ENCODE results near the gene HCFC1R1.

Gene HCFC1R1

DNA sequence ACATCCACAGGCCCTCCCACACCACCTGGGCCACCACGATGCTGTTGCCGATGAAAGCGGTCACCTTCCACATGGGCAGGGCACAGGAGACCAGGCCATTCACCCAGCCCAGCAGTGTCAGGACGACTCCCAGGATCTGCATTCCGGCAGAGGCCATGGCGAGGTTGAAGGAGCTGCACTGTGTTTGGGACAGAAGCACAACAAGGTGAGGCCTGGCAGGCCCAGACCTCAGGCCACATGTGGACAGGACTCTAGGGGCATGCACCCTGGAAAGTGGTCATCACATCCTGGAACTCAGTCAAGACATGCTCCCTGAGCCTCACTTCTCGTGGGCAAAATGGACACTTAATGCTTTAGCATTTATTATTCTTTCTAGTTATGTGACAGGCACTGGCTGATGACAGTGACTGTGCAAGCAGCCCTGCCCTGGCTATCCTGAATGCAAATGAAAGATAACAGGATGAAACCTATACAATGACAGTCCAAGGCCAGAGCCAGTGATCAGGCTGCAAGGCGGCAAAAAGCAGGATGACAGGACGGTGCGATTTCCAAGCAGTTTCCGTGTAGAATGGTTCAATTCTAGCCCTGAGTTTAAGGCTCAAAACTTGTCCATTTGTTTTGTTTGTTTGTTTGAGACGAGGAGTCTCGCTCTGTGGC is 7.7 kb downstream of the HCFC1R1 start:
- Histone ChIP-seq H3K4me3 (ENCODE audit: low read length in 2 of 2) (no peak overlapping the region), H3K9ac (ENCODE audit: low read length in 2 of 2) (no peak overlapping the region), H3K4me1 (ENCODE audit: control insufficient read depth, insufficient read depth, low read length) (peaks cover 11% of the 10 kb centered on the region), H3K36me3 (ENCODE audit: control insufficient read depth in 2 of 2, insufficient read depth in 2 of 2, low read length in 2 of 2) (no peaks in the 10 kb centered on the region), H3K9me3 (ENCODE audit: control insufficient read depth in 2 of 2, low read length in 2 of 2) (no peaks in the 10 kb centered on the region), H3K27ac (ENCODE audit: low read length) (no peak overlapping the region), H3K27me3 (ENCODE audit: control insufficient read depth in 1 of 2, insufficient read depth in 2 of 2, low read length in 2 of 2) (peaks cover 33 to 47% of the 10 kb centered on the region in 2 donors)

DNA sequence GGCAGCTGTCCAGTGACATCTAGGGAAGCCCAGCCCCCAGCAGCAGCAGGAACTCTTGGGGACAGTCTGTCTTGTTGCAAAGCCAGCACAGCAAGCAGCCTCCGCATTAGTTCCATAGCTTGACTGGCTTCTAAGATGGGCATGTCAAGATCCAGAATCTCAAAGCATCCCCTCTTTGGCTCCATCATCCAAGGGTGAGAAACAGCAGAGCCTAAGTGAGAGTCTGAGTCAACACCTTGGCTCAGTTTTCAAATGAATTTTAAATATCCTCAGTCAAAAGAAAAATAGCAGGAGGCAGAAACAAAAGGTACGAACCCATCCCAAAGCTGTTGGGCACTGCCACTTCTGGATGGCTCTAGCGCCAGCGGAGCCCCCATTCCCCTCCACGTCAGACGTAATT is 8.8 kb downstream of the HCFC1R1 start:
- Histone ChIP-seq H3K36me3 (ENCODE audit: control insufficient read depth in 2 of 2, insufficient read depth in 2 of 2, low read length in 2 of 2) (no peaks in the 10 kb centered on the region), H3K4me3 (ENCODE audit: low read length in 2 of 2) (no peak overlapping the region), H3K27me3 (ENCODE audit: control insufficient read depth in 1 of 2, insufficient read depth in 2 of 2, low read length in 2 of 2) (peaks cover 36 to 50% of the 10 kb centered on the region in 2 donors), H3K27ac (ENCODE audit: low read length) (no peak overlapping the region), H3K4me1 (ENCODE audit: control insufficient read depth, insufficient read depth, low read length) (peaks cover 3% of the 10 kb centered on the region), H3K9me3 (ENCODE audit: control insufficient read depth in 2 of 2, low read length in 2 of 2) (no peaks in the 10 kb centered on the region), H3K9ac (ENCODE audit: low read length in 2 of 2) (no peak overlapping the region)

DNA sequence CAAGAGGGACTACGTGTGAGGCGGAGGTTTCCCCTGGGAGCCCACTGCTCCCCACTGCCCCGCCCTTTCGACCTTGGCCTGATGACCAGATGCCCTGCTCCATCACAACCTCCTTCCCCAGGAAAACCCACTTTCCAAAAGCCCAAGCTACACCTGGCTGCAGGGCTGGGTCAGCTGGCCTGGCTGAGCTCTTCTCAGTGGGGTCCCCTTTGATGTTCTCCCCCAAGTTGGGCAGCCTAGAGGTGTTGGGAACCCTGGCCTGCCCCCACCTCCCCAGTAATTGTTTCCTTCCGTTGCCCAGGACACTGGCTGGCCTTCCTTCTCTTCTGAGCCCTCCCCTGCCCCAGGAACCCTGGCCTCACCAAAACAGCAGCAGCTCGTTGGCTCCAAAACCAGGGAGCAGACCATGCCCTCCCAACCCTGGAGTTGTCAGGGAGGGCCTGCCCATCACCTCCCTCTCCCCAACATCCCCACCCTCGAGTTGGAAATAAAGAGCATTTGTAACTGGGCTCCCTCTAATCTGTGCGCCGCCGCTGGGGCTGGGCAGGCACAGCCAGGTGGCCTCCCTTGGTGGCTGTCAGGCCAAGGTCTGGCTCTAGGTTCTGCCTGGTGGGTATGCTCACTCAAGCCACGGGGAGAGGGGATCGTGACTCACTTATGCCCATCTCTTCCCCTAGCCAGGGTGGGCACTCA is 9.6 kb downstream of the HCFC1R1 start:
- no peaks in the 10 kb centered on the region for H3K9me3 ChIP-seq (ENCODE audit: control insufficient read depth in 2 of 2, low read length in 2 of 2)
- H3K9ac ChIP-seq (ENCODE audit: low read length in 2 of 2): no peak overlapping the region
- no peaks in the 10 kb centered on the region for H3K4me1 ChIP-seq (ENCODE audit: control insufficient read depth, insufficient read depth, low read length)
- no peaks in the 10 kb centered on the region for H3K36me3 ChIP-seq (ENCODE audit: control insufficient read depth in 2 of 2, insufficient read depth in 2 of 2, low read length in 2 of 2)
- H3K27ac ChIP-seq (ENCODE audit: low read length): no peak overlapping the region
- no peak overlapping the region for H3K4me3 ChIP-seq (ENCODE audit: low read length in 2 of 2)
- peaks cover 39 to 59% of the 10 kb centered on the region in 2 donors for H3K27me3 ChIP-seq (ENCODE audit: control insufficient read depth in 1 of 2, insufficient read depth in 2 of 2, low read length in 2 of 2)

DNA sequence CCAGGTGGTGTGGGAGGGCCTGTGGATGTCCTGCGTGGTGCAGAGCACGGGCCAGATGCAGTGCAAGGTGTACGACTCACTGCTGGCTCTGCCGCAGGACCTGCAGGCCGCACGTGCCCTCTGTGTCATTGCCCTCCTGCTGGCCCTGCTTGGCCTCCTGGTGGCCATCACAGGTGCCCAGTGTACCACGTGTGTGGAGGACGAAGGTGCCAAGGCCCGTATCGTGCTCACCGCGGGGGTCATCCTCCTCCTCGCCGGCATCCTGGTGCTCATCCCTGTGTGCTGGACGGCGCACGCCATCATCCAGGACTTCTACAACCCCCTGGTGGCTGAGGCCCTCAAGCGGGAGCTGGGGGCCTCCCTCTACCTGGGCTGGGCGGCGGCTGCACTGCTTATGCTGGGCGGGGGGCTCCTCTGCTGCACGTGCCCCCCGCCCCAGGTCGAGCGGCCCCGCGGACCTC is 10.2 kb downstream of the HCFC1R1 start:
- H3K4me3 ChIP-seq (ENCODE audit: low read length in 2 of 2): no peak overlapping the region

DNA sequence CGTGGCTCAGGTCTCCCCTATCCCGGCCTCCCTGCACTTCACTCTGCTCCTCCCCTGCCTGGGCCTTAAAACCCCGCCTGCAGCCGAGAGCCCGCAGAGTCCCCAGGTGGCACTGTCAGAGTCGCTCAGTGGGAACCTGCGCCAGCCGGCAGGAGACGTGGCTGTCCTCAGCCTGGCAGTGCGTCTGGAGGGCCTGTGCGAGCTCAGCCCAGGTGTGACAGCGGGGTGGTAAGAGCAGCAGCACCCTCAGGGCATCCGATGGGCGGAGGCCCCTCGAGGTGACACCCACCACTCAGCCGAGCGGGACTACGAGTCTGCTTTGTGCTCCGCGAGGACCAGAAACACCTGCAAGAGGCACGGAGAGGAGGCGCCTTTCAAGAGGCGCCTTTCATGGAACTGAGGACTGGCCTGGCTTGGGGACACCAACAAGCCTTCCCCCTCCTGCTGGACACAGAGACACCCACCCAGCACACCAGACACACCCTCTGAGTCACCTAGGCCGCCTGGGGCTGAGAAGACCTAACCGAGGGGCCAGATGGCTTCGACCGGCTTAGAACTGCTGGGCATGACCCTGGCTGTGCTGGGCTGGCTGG is 10.8 kb downstream of the HCFC1R1 start, which contains the start of gene CLDN9:
TSS of gene CLDN9 (plus strand) at position 96 of the 593 bp plus-strand sequence. CDS start at position 536, 440 bp downstream.
- peaks cover 40 to 61% of the 10 kb centered on the region in 2 donors for H3K27me3 ChIP-seq (ENCODE audit: control insufficient read depth in 1 of 2, insufficient read depth in 2 of 2, low read length in 2 of 2)
- H3K36me3 ChIP-seq (ENCODE audit: control insufficient read depth in 2 of 2, insufficient read depth in 2 of 2, low read length in 2 of 2): no peaks in the 10 kb centered on the region
- H3K4me3 ChIP-seq (ENCODE audit: low read length in 2 of 2): no peak within 1 kb of the TSS
- peaks cover 3% of the 10 kb centered on the region for H3K4me1 ChIP-seq (ENCODE audit: control insufficient read depth, insufficient read depth, low read length)
- no peak within 1 kb of the TSS for H3K27ac ChIP-seq (ENCODE audit: low read length)
- no peak within 1 kb of the TSS for H3K9ac ChIP-seq (ENCODE audit: low read length in 2 of 2)
- no peaks in the 10 kb centered on the region for H3K9me3 ChIP-seq (ENCODE audit: control insufficient read depth in 2 of 2, low read length in 2 of 2)

More for the DNA sequence above, 10.2 kb downstream of the HCFC1R1 start:
- Histone ChIP-seq H3K27ac (ENCODE audit: low read length) (no peak overlapping the region), H3K9me3 (ENCODE audit: control insufficient read depth in 2 of 2, low read length in 2 of 2) (no peaks in the 10 kb centered on the region), H3K9ac (ENCODE audit: low read length in 2 of 2) (no peak overlapping the region), H3K36me3 (ENCODE audit: control insufficient read depth in 2 of 2, insufficient read depth in 2 of 2, low read length in 2 of 2) (no peaks in the 10 kb centered on the region), H3K4me1 (ENCODE audit: control insufficient read depth, insufficient read depth, low read length) (no peaks in the 10 kb centered on the region), H3K27me3 (ENCODE audit: control insufficient read depth in 1 of 2, insufficient read depth in 2 of 2, low read length in 2 of 2) (peaks cover 39 to 61% of the 10 kb centered on the region in 2 donors)

DNA sequence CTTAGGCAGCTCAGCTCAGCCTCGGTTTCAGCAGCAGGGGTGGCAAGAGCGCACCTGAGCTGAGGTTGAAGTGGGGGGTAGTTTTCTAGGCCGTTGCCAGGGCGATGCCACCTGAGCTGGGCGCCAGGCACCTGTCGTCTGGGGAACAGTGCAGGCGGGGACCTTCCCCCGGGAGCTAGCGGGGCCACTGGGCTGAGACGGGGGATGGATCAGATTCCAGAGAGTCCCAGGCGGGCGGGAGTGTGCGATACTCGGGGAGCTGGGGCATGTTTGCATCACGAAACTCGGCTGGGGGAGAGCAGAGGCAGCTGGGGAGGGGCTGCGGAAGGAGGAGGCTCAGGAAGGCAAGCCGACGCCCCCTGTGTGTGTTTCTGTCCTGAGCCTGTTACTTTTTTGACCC is 11.5 kb downstream of the HCFC1R1 start:
- H3K4me3 ChIP-seq (ENCODE audit: low read length in 2 of 2): no peak overlapping the region
- H3K27me3 ChIP-seq (ENCODE audit: control insufficient read depth in 1 of 2, insufficient read depth in 2 of 2, low read length in 2 of 2): peaks cover 44 to 61% of the 10 kb centered on the region in 2 donors
- H3K9me3 ChIP-seq (ENCODE audit: control insufficient read depth in 2 of 2, low read length in 2 of 2): no peaks in the 10 kb centered on the region
- no peaks in the 10 kb centered on the region for H3K36me3 ChIP-seq (ENCODE audit: control insufficient read depth in 2 of 2, insufficient read depth in 2 of 2, low read length in 2 of 2)
- no peak overlapping the region for H3K27ac ChIP-seq (ENCODE audit: low read length)
- H3K9ac ChIP-seq (ENCODE audit: low read length in 2 of 2): no peak overlapping the region
- peaks cover 3% of the 10 kb centered on the region for H3K4me1 ChIP-seq (ENCODE audit: control insufficient read depth, insufficient read depth, low read length)

DNA sequence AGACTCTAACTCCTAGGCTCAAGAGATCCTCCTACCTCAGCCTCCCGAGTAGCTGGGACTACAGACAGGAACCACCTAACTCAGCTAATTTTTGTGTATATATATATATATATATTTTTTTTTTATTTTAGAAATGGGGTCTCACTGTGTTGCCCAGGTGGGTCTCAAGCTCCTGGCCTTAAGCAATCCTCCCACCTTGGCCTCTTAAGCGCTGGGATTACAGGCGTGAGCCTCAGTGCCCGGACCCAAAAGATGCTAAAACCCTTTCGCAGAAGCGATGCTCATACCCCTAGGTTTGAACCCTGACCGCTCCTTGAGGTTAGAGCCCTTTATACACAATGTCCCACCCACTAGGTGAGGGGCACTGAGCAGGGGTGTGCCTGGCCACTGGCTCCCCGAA is 13.2 kb downstream of the HCFC1R1 start:
- H3K27ac ChIP-seq (ENCODE audit: low read length): no peak overlapping the region
- peaks cover 3% of the 10 kb centered on the region for H3K4me1 ChIP-seq (ENCODE audit: control insufficient read depth, insufficient read depth, low read length)
- peaks cover 51 to 69% of the 10 kb centered on the region in 2 donors for H3K27me3 ChIP-seq (ENCODE audit: control insufficient read depth in 1 of 2, insufficient read depth in 2 of 2, low read length in 2 of 2)
- H3K36me3 ChIP-seq (ENCODE audit: control insufficient read depth in 2 of 2, insufficient read depth in 2 of 2, low read length in 2 of 2): no peaks in the 10 kb centered on the region
- H3K9ac ChIP-seq (ENCODE audit: low read length in 2 of 2): no peak overlapping the region
- no peak overlapping the region for H3K4me3 ChIP-seq (ENCODE audit: low read length in 2 of 2)
- H3K9me3 ChIP-seq (ENCODE audit: control insufficient read depth in 2 of 2, low read length in 2 of 2): no peaks in the 10 kb centered on the region

DNA sequence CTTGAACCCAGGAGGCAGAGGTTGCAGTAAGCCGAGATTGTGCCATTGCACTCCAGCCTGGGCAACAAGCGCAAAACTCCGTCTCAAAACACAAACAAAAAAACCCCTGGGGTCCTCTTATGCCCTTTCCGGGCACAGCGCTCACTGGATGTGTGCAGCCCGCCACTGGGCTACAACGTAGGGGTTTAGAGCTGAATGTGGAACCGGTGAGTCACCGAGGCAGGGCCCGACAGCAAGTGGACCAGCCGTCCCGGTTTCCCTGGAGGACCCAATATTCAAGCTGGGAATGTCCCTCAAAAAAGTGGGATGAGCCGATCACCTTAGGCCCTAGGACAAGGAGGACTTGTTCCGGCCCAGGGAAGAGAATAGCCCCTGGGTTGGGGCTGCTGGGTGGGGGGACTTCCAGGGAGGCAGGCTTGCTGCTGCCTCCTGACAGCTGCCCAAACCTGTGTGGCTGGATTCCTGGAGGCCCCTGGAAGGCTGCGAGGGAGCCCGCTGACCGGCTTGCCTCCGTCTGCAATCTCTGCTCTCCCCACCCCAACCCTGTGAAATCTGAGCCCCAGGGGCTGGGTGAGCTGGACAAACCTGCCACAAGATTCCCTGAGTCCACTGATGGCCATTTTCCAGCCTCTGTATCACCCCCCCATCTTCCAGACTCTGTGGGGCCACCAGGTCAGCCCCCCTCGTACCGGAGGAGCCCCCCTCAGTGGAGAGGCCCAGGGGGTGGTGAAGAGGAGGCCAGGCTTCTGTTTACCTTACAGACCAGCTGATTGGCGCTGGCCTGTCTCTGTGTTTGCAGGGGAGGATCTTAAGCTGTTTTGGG is 14.0 kb downstream of the HCFC1R1 start:
- H3K9me3 ChIP-seq (ENCODE audit: control insufficient read depth in 2 of 2, low read length in 2 of 2): no peaks in the 10 kb centered on the region
- H3K27me3 ChIP-seq (ENCODE audit: control insufficient read depth in 1 of 2, insufficient read depth in 2 of 2, low read length in 2 of 2): peaks cover 54 to 72% of the 10 kb centered on the region in 2 donors
- H3K36me3 ChIP-seq (ENCODE audit: control insufficient read depth in 2 of 2, insufficient read depth in 2 of 2, low read length in 2 of 2): no peaks in the 10 kb centered on the region
- peaks cover 5% of the 10 kb centered on the region for H3K4me1 ChIP-seq (ENCODE audit: control insufficient read depth, insufficient read depth, low read length)
- no peak overlapping the region for H3K27ac ChIP-seq (ENCODE audit: low read length)
- H3K9ac ChIP-seq (ENCODE audit: low read length in 2 of 2): no peak overlapping the region
- no peak overlapping the region for H3K4me3 ChIP-seq (ENCODE audit: low read length in 2 of 2)

DNA sequence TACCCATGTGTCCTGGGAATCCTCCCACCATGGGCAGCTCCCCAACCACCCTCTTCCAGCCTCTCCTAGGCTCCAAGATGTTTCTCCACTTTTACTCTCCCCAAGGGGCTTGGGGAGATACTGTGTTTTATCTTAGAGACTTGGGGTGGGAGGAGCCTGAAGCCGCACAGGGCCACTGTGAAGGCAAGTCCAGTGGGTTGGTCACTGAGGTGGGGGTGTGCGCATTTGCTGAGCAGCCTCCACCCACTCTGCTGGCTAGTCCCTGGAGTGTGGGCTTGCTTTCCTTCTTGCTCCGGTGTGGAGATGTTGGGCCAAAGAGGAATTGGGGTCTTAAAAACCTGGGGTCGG is 15.1 kb downstream of the HCFC1R1 start:
- H3K9ac ChIP-seq (ENCODE audit: low read length in 2 of 2): no peak overlapping the region
- no peak overlapping the region for H3K4me3 ChIP-seq (ENCODE audit: low read length in 2 of 2)
- peaks cover 8% of the 10 kb centered on the region for H3K4me1 ChIP-seq (ENCODE audit: control insufficient read depth, insufficient read depth, low read length)
- H3K36me3 ChIP-seq (ENCODE audit: control insufficient read depth in 2 of 2, insufficient read depth in 2 of 2, low read length in 2 of 2): no peaks in the 10 kb centered on the region
- H3K27me3 ChIP-seq (ENCODE audit: control insufficient read depth in 1 of 2, insufficient read depth in 2 of 2, low read length in 2 of 2): peaks cover 50 to 66% of the 10 kb centered on the region in 2 donors
- H3K9me3 ChIP-seq (ENCODE audit: control insufficient read depth in 2 of 2, low read length in 2 of 2): no peaks in the 10 kb centered on the region
- no peak overlapping the region for H3K27ac ChIP-seq (ENCODE audit: low read length)

DNA sequence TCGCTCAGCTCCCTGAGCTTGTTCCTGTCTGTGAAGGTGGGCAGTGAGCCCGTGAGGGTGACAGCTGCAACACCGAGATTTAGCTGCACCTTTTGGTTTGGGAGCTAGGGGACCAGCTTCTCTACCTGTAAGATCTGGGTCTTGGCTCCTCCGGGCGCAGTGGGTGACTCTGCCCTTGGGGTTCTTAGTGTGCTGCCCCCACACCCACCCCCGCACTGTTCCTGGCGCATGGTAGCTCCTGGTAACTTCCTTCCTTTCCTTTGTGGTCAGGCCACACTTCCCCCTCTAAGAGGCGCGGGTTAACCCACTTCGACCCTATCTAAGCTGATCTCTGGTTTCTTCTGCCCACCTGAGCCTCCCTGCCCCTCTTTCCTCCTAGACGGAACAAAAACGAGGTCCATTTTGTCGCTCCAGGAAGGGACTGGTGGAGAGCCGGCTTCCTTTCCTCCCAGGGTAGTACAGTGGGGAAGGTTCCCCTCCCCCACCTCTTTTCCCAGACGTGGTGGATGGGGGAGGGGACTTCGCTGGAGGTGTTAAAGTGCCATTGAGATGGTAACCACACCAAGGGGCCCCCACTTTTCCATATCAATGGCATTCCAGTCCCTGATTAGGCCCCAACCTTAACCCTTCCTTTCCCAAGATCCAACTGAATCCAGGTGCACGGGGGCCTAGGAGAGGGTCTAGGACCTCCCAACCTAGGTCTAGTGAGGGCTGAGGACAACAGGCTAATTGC is 15.6 kb downstream of the HCFC1R1 start:
- Histone ChIP-seq H3K27ac (ENCODE audit: low read length) (no peak overlapping the region), H3K9ac (ENCODE audit: low read length in 2 of 2) (no peak overlapping the region), H3K36me3 (ENCODE audit: control insufficient read depth in 2 of 2, insufficient read depth in 2 of 2, low read length in 2 of 2) (no peaks in the 10 kb centered on the region), H3K9me3 (ENCODE audit: control insufficient read depth in 2 of 2, low read length in 2 of 2) (no peaks in the 10 kb centered on the region), H3K4me1 (ENCODE audit: control insufficient read depth, insufficient read depth, low read length) (peaks cover 10% of the 10 kb centered on the region), H3K4me3 (ENCODE audit: low read length in 2 of 2) (no peak overlapping the region), H3K27me3 (ENCODE audit: control insufficient read depth in 1 of 2, insufficient read depth in 2 of 2, low read length in 2 of 2) (peaks cover 50 to 60% of the 10 kb centered on the region in 2 donors)
